ENCODE data around the gene AMER3. TPM values are rescaled to one million over a fixed set of nuclear protein-coding genes. Genes with fewer than 3 reads are reported as not detected.
"Not testable (repeated sequence)": the region's sequence is repeated elsewhere in the genome, so short reads cannot be mapped to it uniquely, and the experiment has no call there.

Gene AMER3, protein sequence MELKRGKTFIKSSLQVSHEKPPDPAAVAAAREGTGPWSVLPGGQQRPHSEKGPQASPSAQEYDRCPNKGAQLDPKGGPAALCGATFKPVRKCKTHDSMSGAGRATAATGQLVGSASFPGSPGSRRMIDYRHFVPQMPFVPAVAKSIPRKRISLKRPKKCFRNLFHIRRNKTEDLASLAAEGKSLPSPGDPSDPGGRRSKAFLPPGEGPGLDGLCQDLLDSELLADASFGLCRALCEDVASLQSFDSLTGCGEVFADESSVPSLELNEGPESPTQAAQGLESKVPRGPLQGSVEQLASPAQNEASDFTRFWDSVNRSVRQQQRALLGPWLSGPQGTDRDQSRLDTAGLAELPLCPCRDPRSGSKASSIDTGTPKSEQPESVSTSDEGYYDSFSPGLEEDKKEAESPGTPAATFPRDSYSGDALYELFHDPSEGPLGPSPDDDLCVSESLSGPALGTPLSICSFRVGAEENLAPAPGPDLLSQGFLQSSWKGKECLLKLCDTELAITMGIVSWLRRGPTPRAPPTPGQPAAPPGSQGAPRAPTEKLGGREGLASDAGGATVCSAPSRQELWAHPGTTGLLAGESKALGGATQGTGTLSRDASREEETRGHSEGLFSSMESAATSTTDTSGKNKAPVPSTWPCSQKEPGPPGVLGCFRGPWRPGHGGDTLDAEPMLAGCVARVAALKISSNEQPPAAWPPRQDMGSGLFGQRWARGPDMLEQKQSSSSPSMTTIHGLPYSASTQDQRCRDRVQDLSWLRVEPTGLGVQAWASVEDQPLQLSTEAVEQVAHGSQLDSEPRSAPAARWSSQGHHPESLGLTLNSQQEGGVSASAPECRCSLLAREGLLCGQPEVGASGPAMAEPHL
- polyA plus RNA-seq (2012; rRNA removed) = under 0.01 and 0.03 TPM in 2 replicates
- polyA plus RNA-seq (2012; cell fraction: cytosol; rRNA removed) = 0.01 and 0.05 TPM in 2 replicates
- 0.01 TPM in 1 of 2 replicates, not detected in the other for polyA plus RNA-seq (2012; cell fraction: nucleus; rRNA removed)

DNA sequence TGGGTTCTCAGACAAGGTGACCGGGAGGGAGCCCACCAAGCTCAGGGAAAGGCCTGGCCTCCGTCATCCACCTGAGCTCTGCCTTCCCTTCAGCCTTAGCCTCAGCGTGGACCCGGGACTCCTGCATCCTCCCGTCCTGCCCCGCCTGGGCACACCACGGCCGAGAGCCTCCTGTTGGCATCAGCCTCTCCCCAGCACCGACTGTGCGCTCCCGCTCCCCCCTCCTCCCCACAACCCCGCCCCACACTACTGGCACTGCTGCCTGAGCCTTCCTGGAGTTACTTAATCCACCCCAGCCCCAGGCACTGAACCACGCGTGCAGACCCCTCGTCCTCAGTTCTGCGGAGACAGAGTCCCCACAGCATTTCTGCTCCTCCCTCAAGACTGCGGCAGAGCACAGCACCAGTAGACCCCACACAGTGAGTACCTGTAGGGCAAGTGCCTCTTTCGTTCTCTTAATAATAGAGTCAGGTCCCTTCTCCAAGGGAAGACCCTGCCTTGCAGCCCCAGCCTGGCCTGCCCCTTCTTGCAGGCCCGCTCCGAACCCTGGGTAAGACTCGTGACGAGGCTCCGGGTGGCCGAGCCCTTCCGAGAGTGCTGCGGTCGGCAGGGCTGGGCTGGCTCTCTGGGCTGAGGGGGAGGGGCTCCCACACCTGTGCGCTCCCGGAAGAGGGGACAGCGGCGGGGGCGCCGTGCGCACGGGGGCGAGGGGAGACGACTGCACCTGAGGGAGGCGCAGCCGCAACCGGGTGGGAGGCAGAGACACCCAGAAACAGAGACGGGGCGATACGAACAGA lies at the start of gene AMER3:
TSS of gene AMER3 (plus strand) at position 285 of the 797 bp plus-strand sequence. CDS start 6,533 bp downstream, outside the sequence.
- Histone ChIP-seq H3K27me3 (ENCODE audit: insufficient read depth) (no peaks in the 10 kb centered on the region; the same call in 1 of the 2 replicates), H3K36me3 (replicated peaks in 1 of 2; ENCODE audit: control insufficient read depth in 1 of 2, insufficient read depth in 2 of 2, low read length in 1 of 2) (no peaks in the 10 kb centered on the region), H3K9me3 (no peaks in the 10 kb centered on the region), H3K27ac (ENCODE audit: low read depth in 2 of 2, low read length in 1 of 2) (peak within 1 kb of the TSS in 1 of 2 experiments; percentile 75; a peak in 2 of 4 replicates), H3K4me3 (ENCODE audit: low read depth in 2 of 2, low read length in 1 of 2) (peak within 1 kb of the TSS in 1 of 2 experiments; percentile 51; a peak in 2 of 4 replicates), H3K4me2 (no peak within 1 kb of the TSS; the same call in 1 of the 2 replicates), H3K9me2 (no peaks in the 10 kb centered on the region), H3K79me2 (ENCODE audit: insufficient read depth) (no peaks in the 10 kb centered on the region), H3K4me1 (ENCODE audit: control insufficient read depth in 1 of 2, insufficient read depth in 2 of 2, low read depth in 1 of 2, low read length in 1 of 2) (peaks cover 0 to 27% of the 10 kb centered on the region in 2 experiments; a peak in 1 of 4 replicates), H3K9ac (no peak within 1 kb of the TSS), H3F3A (replicated peaks; ENCODE audit: insufficient read depth) (no peaks in the 10 kb centered on the region), H4K20me1 (ENCODE audit: insufficient read depth) (0 out of 2 replicates have a peak, but pooled peaks cover 3% of the 10 kb centered on the region), H2AFZ (ENCODE audit: low read depth) (no peak within 1 kb of the TSS)
- ChIA-PET CTCF (interaction anchor here (1.1 to 1.4 kb wide), 3 partner anchors 11 to 118 kb away, joined by 3 read pairs; no protein-coding TSS in a partner anchor), POLR2A (interaction anchor here (1.0 kb wide), 1 partner anchor 11 kb away, joined by 6 read pairs; no protein-coding TSS in a partner anchor)
- DNase-seq = peak; percentile 87
- 16% methylated on average over 13 of the region's 43 CpGs for WGBS (ENCODE audit: low lambda C conversion rate)
- TF ChIP-seq, protein P1, sequence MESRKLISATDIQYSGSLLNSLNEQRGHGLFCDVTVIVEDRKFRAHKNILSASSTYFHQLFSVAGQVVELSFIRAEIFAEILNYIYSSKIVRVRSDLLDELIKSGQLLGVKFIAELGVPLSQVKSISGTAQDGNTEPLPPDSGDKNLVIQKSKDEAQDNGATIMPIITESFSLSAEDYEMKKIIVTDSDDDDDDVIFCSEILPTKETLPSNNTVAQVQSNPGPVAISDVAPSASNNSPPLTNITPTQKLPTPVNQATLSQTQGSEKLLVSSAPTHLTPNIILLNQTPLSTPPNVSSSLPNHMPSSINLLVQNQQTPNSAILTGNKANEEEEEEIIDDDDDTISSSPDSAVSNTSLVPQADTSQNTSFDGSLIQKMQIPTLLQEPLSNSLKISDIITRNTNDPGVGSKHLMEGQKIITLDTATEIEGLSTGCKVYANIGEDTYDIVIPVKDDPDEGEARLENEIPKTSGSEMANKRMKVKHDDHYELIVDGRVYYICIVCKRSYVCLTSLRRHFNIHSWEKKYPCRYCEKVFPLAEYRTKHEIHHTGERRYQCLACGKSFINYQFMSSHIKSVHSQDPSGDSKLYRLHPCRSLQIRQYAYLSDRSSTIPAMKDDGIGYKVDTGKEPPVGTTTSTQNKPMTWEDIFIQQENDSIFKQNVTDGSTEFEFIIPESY (IDR thresholded peaks at IDR 0.05; ENCODE audit: borderline replicate concordance, low read depth) = no peak
- TF ChIP-seq, protein P2, sequence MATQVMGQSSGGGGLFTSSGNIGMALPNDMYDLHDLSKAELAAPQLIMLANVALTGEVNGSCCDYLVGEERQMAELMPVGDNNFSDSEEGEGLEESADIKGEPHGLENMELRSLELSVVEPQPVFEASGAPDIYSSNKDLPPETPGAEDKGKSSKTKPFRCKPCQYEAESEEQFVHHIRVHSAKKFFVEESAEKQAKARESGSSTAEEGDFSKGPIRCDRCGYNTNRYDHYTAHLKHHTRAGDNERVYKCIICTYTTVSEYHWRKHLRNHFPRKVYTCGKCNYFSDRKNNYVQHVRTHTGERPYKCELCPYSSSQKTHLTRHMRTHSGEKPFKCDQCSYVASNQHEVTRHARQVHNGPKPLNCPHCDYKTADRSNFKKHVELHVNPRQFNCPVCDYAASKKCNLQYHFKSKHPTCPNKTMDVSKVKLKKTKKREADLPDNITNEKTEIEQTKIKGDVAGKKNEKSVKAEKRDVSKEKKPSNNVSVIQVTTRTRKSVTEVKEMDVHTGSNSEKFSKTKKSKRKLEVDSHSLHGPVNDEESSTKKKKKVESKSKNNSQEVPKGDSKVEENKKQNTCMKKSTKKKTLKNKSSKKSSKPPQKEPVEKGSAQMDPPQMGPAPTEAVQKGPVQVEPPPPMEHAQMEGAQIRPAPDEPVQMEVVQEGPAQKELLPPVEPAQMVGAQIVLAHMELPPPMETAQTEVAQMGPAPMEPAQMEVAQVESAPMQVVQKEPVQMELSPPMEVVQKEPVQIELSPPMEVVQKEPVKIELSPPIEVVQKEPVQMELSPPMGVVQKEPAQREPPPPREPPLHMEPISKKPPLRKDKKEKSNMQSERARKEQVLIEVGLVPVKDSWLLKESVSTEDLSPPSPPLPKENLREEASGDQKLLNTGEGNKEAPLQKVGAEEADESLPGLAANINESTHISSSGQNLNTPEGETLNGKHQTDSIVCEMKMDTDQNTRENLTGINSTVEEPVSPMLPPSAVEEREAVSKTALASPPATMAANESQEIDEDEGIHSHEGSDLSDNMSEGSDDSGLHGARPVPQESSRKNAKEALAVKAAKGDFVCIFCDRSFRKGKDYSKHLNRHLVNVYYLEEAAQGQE (IDR thresholded peaks at IDR 0.05; ENCODE audit: low read depth, low read length) = no peak
- no peak for TF ChIP-seq IRF3 (IDR thresholded peaks at IDR 0.05; ENCODE audit: low read depth, low read length)
- TF ChIP-seq JUND (IDR thresholded peaks at IDR 0.05) = no peak
- no peak for TF ChIP-seq USF1 (IDR thresholded peaks at IDR 0.05; ENCODE audit: borderline replicate concordance, low read depth)
- no peak for TF ChIP-seq NRF1 (IDR thresholded peaks at IDR 0.05; ENCODE audit: low read depth, low read length)
- TF ChIP-seq RFX5 (IDR thresholded peaks at IDR 0.05; ENCODE audit: low read length) = no peak

- H3K9me2 ChIP-seq; H3K27me3 ChIP-seq (ENCODE audit: insufficient read depth); H3K79me2 ChIP-seq (ENCODE audit: insufficient read depth); H3K4me2 ChIP-seq; DNase-seq; CTCF ChIA-PET; H3K9me3 ChIP-seq; H4K20me1 ChIP-seq (ENCODE audit: insufficient read depth); POLR2A ChIA-PET; H2AFZ ChIP-seq (ENCODE audit: low read depth); H3K9ac ChIP-seq; H3K27ac ChIP-seq (ENCODE audit: low read depth in 2 of 2, low read length in 1 of 2); H3K36me3 ChIP-seq (replicated peaks in 1 of 2; ENCODE audit: control insufficient read depth in 1 of 2, insufficient read depth in 2 of 2, low read length in 1 of 2); H3F3A ChIP-seq (replicated peaks; ENCODE audit: insufficient read depth); H3K4me1 ChIP-seq (ENCODE audit: control insufficient read depth in 1 of 2, insufficient read depth in 2 of 2, low read depth in 1 of 2, low read length in 1 of 2); H3K4me3 ChIP-seq (ENCODE audit: low read depth in 2 of 2, low read length in 1 of 2): not testable (repeated sequence)
- WGBS (ENCODE audit: low lambda C conversion rate) = no CpG with 5 or more reads among the region's 2 CpGs
Measured at GRCh38 chr2:130714795-130715194, 40.5 kb upstream of the AMER3 start.

All from SK-N-SH (cell line).